ENCODE data around the gene HES5.

DNA sequence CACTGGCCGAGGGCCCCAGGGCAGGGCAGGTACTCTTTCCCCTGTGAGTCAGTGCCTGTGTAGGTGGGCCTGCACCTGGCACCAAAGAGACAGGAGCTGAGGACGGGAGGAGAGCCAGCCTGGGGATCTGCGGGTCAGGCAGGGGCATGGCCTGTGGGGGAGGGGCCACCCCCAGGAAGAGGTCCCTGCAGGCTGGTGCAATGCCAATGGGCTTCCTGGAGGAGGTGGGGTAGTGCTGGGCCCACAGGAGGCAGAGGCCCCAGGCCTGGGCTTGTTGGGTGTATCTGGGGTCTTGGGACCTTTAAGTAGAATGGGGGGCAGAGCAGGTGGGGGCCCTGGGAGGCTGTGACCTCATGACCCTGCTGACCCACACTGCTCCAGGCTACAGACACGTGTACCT is 30.8 kb downstream of the HES5 start:
- no peak for TF ChIP-seq LEF1 (IDR thresholded peaks at IDR 0.05; ENCODE audit: borderline replicate concordance)
- TF ChIP-seq BHLHE40 (IDR thresholded peaks at IDR 0.05; ENCODE audit: borderline replicate concordance) = no peak
- TF ChIP-seq FOXA1 (IDR thresholded peaks at IDR 0.05) = no peak
- no peak for TF ChIP-seq SUZ12 (IDR thresholded peaks at IDR 0.05)
